ENCODE results near the gene AKAP7. TPM values are rescaled to one million over a fixed set of nuclear protein-coding genes. Genes with fewer than 3 reads are reported as not detected.

AKAP7 gene
- total RNA-seq, 4 donors from 2014 or later = 2.2 to 5.7 (median 3.1) TPM

DNA sequence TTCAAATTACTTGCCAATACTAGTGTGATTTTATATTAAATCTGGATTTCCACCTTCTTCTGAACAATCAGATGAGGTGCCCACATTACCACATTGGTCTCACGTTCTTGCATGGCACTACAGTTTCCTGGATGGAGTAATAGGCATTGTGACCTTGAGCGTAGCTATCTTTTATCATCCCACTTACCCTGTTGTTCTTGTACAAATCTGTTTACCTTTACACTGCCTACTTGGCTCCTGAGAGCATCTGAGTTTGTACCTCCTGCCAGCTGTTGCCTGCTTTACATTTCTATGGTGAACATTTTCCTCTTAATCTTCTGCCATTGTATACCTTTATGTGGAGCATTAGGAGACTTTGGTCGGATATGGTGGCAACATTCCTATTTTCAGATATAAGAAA lies 90.7 kb downstream of the AKAP7 start:
- intact Hi-C loops (cut with DNase I; ENCODE audit: low total_unique reads) = no loop called here
- WGBS, 2 donors = 68 to 82% methylated on average over 3 of the region's 3 CpGs
- no peak for DNase-seq (ENCODE audit: low spot score in 2 of 2)
- TF ChIP-seq POLR2A (IDR thresholded peaks at IDR 0.05) = no peak
- TF ChIP-seq, protein P1, sequence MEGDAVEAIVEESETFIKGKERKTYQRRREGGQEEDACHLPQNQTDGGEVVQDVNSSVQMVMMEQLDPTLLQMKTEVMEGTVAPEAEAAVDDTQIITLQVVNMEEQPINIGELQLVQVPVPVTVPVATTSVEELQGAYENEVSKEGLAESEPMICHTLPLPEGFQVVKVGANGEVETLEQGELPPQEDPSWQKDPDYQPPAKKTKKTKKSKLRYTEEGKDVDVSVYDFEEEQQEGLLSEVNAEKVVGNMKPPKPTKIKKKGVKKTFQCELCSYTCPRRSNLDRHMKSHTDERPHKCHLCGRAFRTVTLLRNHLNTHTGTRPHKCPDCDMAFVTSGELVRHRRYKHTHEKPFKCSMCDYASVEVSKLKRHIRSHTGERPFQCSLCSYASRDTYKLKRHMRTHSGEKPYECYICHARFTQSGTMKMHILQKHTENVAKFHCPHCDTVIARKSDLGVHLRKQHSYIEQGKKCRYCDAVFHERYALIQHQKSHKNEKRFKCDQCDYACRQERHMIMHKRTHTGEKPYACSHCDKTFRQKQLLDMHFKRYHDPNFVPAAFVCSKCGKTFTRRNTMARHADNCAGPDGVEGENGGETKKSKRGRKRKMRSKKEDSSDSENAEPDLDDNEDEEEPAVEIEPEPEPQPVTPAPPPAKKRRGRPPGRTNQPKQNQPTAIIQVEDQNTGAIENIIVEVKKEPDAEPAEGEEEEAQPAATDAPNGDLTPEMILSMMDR (IDR thresholded peaks at IDR 0.05) = no peak
- H3K4me3 ChIP-seq (ENCODE audit: low read depth, poor library complexity, severe bottlenecking) = no peak overlapping the region

DNA sequence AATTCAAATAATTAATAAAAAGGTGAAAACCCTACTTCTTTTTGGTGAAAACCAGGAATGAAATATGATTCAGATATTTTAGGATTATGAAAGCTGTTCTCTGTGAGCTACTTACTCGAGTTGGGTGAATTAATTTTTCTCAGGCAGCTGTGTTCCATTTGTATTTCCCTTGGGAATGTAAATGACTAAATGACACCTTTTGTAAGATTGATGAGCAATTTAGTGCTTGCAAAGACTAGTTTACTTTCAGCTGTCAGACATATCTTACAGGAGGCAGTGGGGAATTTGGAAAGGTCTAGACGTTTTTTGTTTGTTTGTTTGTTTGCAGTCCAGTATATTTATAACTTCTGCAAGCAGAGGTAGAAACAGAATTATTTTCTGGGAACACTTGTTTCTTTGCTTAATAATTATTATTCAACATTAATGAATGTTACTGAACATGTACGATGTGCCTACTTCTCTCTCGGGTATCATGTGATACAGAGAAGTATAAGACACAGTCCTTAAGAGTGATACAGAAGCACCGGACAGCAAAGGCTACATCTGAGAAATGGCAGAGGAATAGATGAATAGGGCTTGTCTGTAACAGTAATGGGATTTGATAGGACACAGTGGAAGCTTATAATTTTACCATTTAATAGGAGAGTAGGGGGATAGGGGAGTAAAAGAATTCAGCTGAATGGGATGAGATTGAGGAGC lies 91.3 kb downstream of the AKAP7 start:
- no peak for TF ChIP-seq POLR2A (IDR thresholded peaks at IDR 0.05)
- TF ChIP-seq, protein P1 (IDR thresholded peaks at IDR 0.05) = no peak
- DNase-seq (ENCODE audit: low spot score in 2 of 2) = no peak
- intact Hi-C loops (cut with DNase I; ENCODE audit: low total_unique reads) = no loop called here
- no peak overlapping the region for H3K4me3 ChIP-seq (ENCODE audit: low read depth, poor library complexity, severe bottlenecking)
- 76 to 82% methylated on average over 5 of the region's 5 CpGs for WGBS, 2 donors

DNA sequence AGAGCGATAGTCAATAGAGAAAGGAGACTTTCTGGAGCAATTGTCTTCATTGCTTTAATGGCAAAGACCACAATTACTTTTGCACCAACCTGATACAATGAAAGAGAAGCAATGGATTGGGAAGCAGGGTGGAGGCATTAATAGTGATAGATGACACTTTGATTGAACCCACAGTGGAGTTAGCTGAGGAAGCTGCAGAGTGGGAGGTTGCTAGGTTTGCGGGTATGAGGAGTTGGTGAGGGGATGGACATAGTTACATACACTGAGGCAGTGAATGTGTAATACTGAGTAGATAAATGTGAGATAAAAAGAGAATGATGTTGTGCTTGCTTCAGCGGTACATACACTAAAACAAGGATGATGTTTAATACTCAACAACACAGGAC lies 91.9 kb downstream of the AKAP7 start:
- no peak overlapping the region for H3K4me3 ChIP-seq (ENCODE audit: low read depth, poor library complexity, severe bottlenecking)
- WGBS, 2 donors = 96 to 98% methylated on average over 3 of the region's 3 CpGs
- no peak for DNase-seq (ENCODE audit: low spot score in 2 of 2)
- intact Hi-C loops (cut with DNase I; ENCODE audit: low total_unique reads) = no loop called here
- TF ChIP-seq, protein P1 (IDR thresholded peaks at IDR 0.05) = no peak
- no peak for TF ChIP-seq POLR2A (IDR thresholded peaks at IDR 0.05)

DNA sequence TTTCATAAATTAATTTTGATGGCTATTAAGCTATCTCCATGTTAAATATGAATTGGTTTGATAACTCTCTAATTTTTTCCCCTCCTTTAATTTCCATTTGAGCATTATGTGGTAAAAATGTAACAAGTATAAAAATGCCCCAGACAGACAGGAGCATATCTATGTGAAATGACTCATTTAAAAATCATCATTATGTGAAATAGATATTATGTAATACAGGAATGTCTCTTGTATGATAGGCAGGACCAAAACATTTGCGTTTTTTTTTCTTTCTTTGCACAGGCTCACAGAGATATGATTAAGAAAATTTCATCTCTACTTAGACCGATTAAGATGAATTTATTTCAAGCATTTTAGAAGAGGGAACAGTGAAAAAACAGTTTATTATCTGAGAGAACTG lies 95.8 kb downstream of the AKAP7 start:
- no peak for DNase-seq (ENCODE audit: low spot score in 2 of 2)
- TF ChIP-seq, protein P1 (IDR thresholded peaks at IDR 0.05) = no peak
- TF ChIP-seq POLR2A (IDR thresholded peaks at IDR 0.05) = no peak
- intact Hi-C loops (cut with DNase I; ENCODE audit: low total_unique reads) = no loop called here
- 80 to 87% methylated on average over 2 of the region's 2 CpGs for WGBS, 2 donors
- no peak overlapping the region for H3K4me3 ChIP-seq (ENCODE audit: low read depth, poor library complexity, severe bottlenecking)

DNA sequence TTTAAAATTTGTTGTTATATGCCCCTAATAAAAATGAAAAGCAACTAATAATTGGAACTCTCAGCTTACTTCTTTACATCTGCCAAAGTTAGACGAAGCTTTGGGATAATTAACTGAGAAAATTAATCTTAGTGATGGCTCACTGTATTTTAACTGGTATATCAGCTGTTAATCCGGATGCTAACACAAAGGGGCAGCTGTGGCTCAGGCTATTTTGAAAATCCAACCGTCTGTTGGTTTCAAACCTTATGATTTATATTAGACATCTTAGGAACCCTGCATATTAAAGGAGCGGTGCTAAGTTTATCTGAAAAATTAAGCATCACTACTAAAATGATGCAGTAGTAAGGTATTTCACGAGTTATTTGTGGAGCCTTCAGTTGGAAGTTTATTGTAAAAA lies 96.6 kb downstream of the AKAP7 start:
- TF ChIP-seq POLR2A (IDR thresholded peaks at IDR 0.05) = no peak
- TF ChIP-seq, protein P1 (IDR thresholded peaks at IDR 0.05) = no peak
- intact Hi-C loops (cut with DNase I; ENCODE audit: low total_unique reads) = no loop called here

DNA sequence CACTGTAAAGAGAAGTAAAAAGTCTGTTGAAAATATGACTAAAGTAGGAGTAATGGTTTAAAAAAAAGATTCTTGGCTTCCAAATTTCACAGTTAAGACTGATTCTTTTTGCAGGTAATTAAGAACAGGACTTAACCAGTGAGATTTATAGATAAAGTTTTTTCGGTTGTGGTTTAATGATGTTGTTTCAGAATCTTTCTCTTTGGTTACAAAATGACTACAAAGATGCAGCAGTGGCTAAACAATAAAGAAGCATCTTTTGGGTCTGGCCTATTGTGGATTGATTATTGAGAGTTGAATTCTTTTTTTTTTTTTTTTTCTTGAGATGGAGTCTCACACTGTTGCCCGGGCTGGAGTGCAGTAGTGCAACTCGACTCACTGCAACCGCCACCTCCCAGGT lies 109.7 kb downstream of the AKAP7 start:
- no peak overlapping the region for H3K4me3 ChIP-seq (ENCODE audit: low read depth, poor library complexity, severe bottlenecking)
- intact Hi-C loops (cut with DNase I; ENCODE audit: low total_unique reads) = no loop called here
- WGBS, 2 donors = 80 to 81% methylated on average over 4 of the region's 4 CpGs
- no peak for DNase-seq (ENCODE audit: low spot score in 2 of 2)
- no peak for TF ChIP-seq POLR2A (IDR thresholded peaks at IDR 0.05)
- TF ChIP-seq, protein P1 (IDR thresholded peaks at IDR 0.05) = no peak

More for the DNA sequence above, 96.6 kb downstream of the AKAP7 start:
- no peak overlapping the region for H3K4me3 ChIP-seq (ENCODE audit: low read depth, poor library complexity, severe bottlenecking)
- 80 to 81% methylated on average over 5 of the region's 5 CpGs for WGBS, 2 donors
- DNase-seq (ENCODE audit: low spot score in 2 of 2) = no peak

Measured in lower leg skin (tissue), 4 donors.